ENCODE data around the gene RGS7BP. TPM values are rescaled to one million over a fixed set of nuclear protein-coding genes. Genes with fewer than 3 reads are reported as not detected.

The RGS7BP gene
- total and polyA plus RNA-seq, 11 donors = 0.04 to 5.2 (median 1.9) TPM

- intact Hi-C loops (cut with DNase I) = no loop called here
- TF ChIP-seq CTCF (IDR thresholded peaks at IDR 0.05) (no peak), POLR2A (IDR thresholded peaks at IDR 0.05) (no peak)
- ATAC-seq = no peak
- H3K27ac ChIP-seq = no peak overlapping the region
- no peaks in the 10 kb centered on the region for H3K27me3 ChIP-seq
- H3K4me1 ChIP-seq = no peaks in the 10 kb centered on the region
- 78 to 85% (median 80%) methylated on average over 2 of the region's 2 CpGs for WGBS, 4 donors
- DNase-seq = no peak
- no peaks in the 10 kb centered on the region for H3K36me3 ChIP-seq
- H3K4me3 ChIP-seq = no peak overlapping the region
- H3K9me3 ChIP-seq = peaks cover 0 to 9% (median 0%) of the 10 kb centered on the region in 12 donors
These were observed 148.7 kb downstream of the RGS7BP start for GRCh38 chr5:64654561-64654938.

- intact Hi-C loops (cut with DNase I) = no loop called here
- ATAC-seq = no peak
- H3K4me1 ChIP-seq = no peaks in the 10 kb centered on the region
- peaks cover 0 to under 1% (median 0%) of the 10 kb centered on the region in 9 donors for H3K27me3 ChIP-seq
- H3K27ac ChIP-seq = no peak overlapping the region
- TF ChIP-seq POLR2A (IDR thresholded peaks at IDR 0.05) (no peak), CTCF (IDR thresholded peaks at IDR 0.05) (no peak)
- DNase-seq = no peak
- WGBS, 4 donors = 53 to 70% (median 64%) methylated on average over 1 of the region's 1 CpG
- H3K4me3 ChIP-seq = no peak overlapping the region
- H3K9me3 ChIP-seq = peaks cover 0 to 9% (median 0%) of the 10 kb centered on the region in 12 donors
- no peaks in the 10 kb centered on the region for H3K36me3 ChIP-seq
These were observed 149.8 kb downstream of the RGS7BP start for GRCh38 chr5:64655596-64655995.

- Histone ChIP-seq H3K9me3 (peaks cover 0 to 9% (median 0%) of the 10 kb centered on the region in 12 donors), H3K4me3 (no peak overlapping the region), H3K36me3 (no peaks in the 10 kb centered on the region), H3K27me3 (peaks cover 0 to 18% (median 3%) of the 10 kb centered on the region in 9 donors), H3K4me1 (no peaks in the 10 kb centered on the region), H3K27ac (no peak overlapping the region)
- whole genome bisulfite sequencing, 4 donors = 53 to 70% (median 57%) methylated on average over 3 of the region's 3 CpGs
- intact Hi-C loops (cut with DNase I) = no loop called here
- ATAC-seq (no peak), DNase-seq (no peak)
- no peak for TF ChIP-seq POLR2A (IDR thresholded peaks at IDR 0.05)
- no peak for TF ChIP-seq CTCF (IDR thresholded peaks at IDR 0.05)
These were observed 153.5 kb downstream of the RGS7BP start for GRCh38 chr5:64659289-64659688.

Other genes starting within 250 kb of the RGS7BP start
- not detected for gene SHISAL2B, start 184.5 kb downstream of the RGS7BP start, total RNA-seq
- not detected for gene SHISAL2B, start 184.5 kb downstream of the RGS7BP start, polyA plus RNA-seq